HepG2 (cell line): ENCODE measurements around the gene DDAH2. TPM values are rescaled to one million over a fixed set of nuclear protein-coding genes. Genes with fewer than 3 reads are reported as not detected.

ENCODE experiments used
- AKAP8 ChIP-seq: sonication (generic); formaldehyde crosslinking; IDR thresholded peaks from 2 replicates; pipeline ENCODE4 v1.5.1; 2020; ENCODE audit warnings: mild to moderate bottlenecking, missing genetic modification reagents
- ARNTL ChIP-seq: sonication (generic); formaldehyde crosslinking; IDR thresholded peaks from 2 replicates; pipeline ENCODE4 v1.4.0; 2020; ENCODE audit warnings: mild to moderate bottlenecking, missing genetic modification reagents
- BRCA1 ChIP-seq: sonication (generic); formaldehyde crosslinking; IDR thresholded peaks from 2 replicates; pipeline ENCODE4 v1.4.0; 2020; ENCODE audit warnings: missing genetic modification reagents
- ELF3 ChIP-seq: IDR thresholded peaks from 2 replicates; pipeline ENCODE4 v1.6.1; 2016; ENCODE audit warnings: missing genetic modification reagents, missing compliant biosample characterization
- GFI1 ChIP-seq: sonication (generic); formaldehyde crosslinking; IDR thresholded peaks from 2 replicates; pipeline ENCODE4 v1.5.0; 2020; ENCODE audit warnings: missing genetic modification reagents, mild to moderate bottlenecking, borderline replicate concordance
- KDM5B ChIP-seq: sonication (generic); formaldehyde crosslinking; IDR thresholded peaks from 2 replicates; pipeline ENCODE4 v1.4.0; 2020; ENCODE audit warnings: missing genetic modification reagents, mild to moderate bottlenecking, borderline replicate concordance
- KLF16 ChIP-seq, 2 experiments: sonication (generic) in 1 of 2; formaldehyde crosslinking in 1 of 2; IDR thresholded peaks; 2 replicates each; pipeline versions ENCODE4 v1.6.1 to v1.8.0; 2016 to 2023; ENCODE audit warnings: missing genetic modification reagents in 2 of 2, missing compliant biosample characterization in 1 of 2
- MEIS2 ChIP-seq: sonication (generic); formaldehyde crosslinking; IDR thresholded peaks from 2 replicates; pipeline ENCODE4 v1.9.0; 2021; ENCODE audit warnings: mild to moderate bottlenecking, missing genetic modification reagents
- MYNN ChIP-seq: sonication (generic); formaldehyde crosslinking; IDR thresholded peaks from 2 replicates; pipeline ENCODE4 v1.4.0; 2020; ENCODE audit warnings: mild to moderate bottlenecking, low read depth, missing genetic modification reagents
- NR2C2 ChIP-seq: sonication (generic); formaldehyde crosslinking; IDR thresholded peaks from 2 replicates; pipeline ENCODE4 v1.4.0; 2020; ENCODE audit warnings: missing genetic modification reagents, mild to moderate bottlenecking, moderate library complexity, borderline replicate concordance
- PHF21A ChIP-seq: sonication (generic); formaldehyde crosslinking; IDR thresholded peaks from 2 replicates; pipeline ENCODE4 v1.5.0; 2020; ENCODE audit warnings: mild to moderate bottlenecking, missing genetic modification reagents
- PITX1 ChIP-seq: sonication (generic); formaldehyde crosslinking; IDR thresholded peaks from 2 replicates; pipeline ENCODE4 v1.5.1; 2020; ENCODE audit warnings: mild to moderate bottlenecking, missing genetic modification reagents
- RCOR2 ChIP-seq: IDR thresholded peaks from 2 replicates; pipeline ENCODE4 v1.6.1; 2016; ENCODE audit warnings: missing biosample characterization, missing genetic modification reagents
- SATB2 ChIP-seq: sonication (generic); formaldehyde crosslinking; IDR thresholded peaks from 2 replicates; pipeline ENCODE4 v1.5.0; 2020; ENCODE audit warnings: missing genetic modification reagents
- SP140L ChIP-seq: sonication (generic); formaldehyde crosslinking; IDR thresholded peaks from 2 replicates; pipeline ENCODE4 v1.4.0; 2020; ENCODE audit warnings: missing genetic modification reagents, borderline replicate concordance
- TOE1 ChIP-seq: sonication (generic); formaldehyde crosslinking; IDR thresholded peaks from 2 replicates; pipeline ENCODE4 v1.4.0; 2020; ENCODE audit warnings: mild to moderate bottlenecking, missing genetic modification reagents
- XBP1 ChIP-seq: sonication (generic); formaldehyde crosslinking; IDR thresholded peaks from 2 replicates; pipeline ENCODE4 v1.5.0; 2020; ENCODE audit warnings: missing genetic modification reagents
- ZFX ChIP-seq: sonication (generic); formaldehyde crosslinking; IDR thresholded peaks from 2 replicates; pipeline ENCODE4 v1.4.0; 2020; ENCODE audit warnings: mild to moderate bottlenecking, low read depth, missing genetic modification reagents, moderate library complexity
- ZKSCAN1 ChIP-seq: fragments of 150-350 bp; IDR thresholded peaks from 2 replicates; pipeline ENCODE4 v1.6.1; 2014; ENCODE audit warnings: low read length
- ZNF224 ChIP-seq: sonication (generic); formaldehyde crosslinking; IDR thresholded peaks from 2 replicates; pipeline ENCODE4 v1.5.0; 2020; ENCODE audit warnings: mild to moderate bottlenecking, missing genetic modification reagents
- ZNF382 ChIP-seq: sonication (generic); formaldehyde crosslinking; IDR thresholded peaks from 2 replicates; pipeline ENCODE4 v1.5.0; 2020; ENCODE audit warnings: missing genetic modification reagents, mild to moderate bottlenecking, borderline replicate concordance
- ZNF530 ChIP-seq: sonication (generic); formaldehyde crosslinking; IDR thresholded peaks from 2 replicates; pipeline ENCODE4 v1.5.0; 2020; ENCODE audit warnings: low read depth, mild to moderate bottlenecking, missing genetic modification reagents
- ZNF703 ChIP-seq: sonication (generic); formaldehyde crosslinking; IDR thresholded peaks from 2 replicates; pipeline ENCODE4 v1.5.1; 2020; ENCODE audit warnings: missing genetic modification reagents, mild to moderate bottlenecking, moderate library complexity, borderline replicate concordance
- ZNF75D ChIP-seq: sonication (generic); formaldehyde crosslinking; IDR thresholded peaks from 2 replicates; pipeline ENCODE4 v1.8.1; 2023; ENCODE audit warnings: missing genetic modification reagents, mild to moderate bottlenecking, borderline replicate concordance
- ZNF766 ChIP-seq: sonication (generic); formaldehyde crosslinking; IDR thresholded peaks from 2 replicates; pipeline ENCODE4 v1.5.0; 2020; ENCODE audit warnings: missing genetic modification reagents, borderline replicate concordance
- ZNF816 ChIP-seq: sonication (generic); formaldehyde crosslinking; IDR thresholded peaks from 2 replicates; pipeline ENCODE4 v1.8.0; 2022; ENCODE audit warnings: missing genetic modification reagents, mild to moderate bottlenecking, borderline replicate concordance
- ZNF83 ChIP-seq: sonication (generic); formaldehyde crosslinking; IDR thresholded peaks from 2 replicates; pipeline ENCODE4 v1.4.0; 2020; ENCODE audit warnings: missing genetic modification reagents, mild to moderate bottlenecking, borderline replicate concordance
- ZSCAN30 ChIP-seq: sonication (generic); formaldehyde crosslinking; IDR thresholded peaks from 2 replicates; pipeline ENCODE4 v1.5.0; 2020; ENCODE audit warnings: mild to moderate bottlenecking, missing genetic modification reagents
- polyA plus RNA-seq, 8 experiments: library from polyadenylated mRNA; depleted of rRNA in 3 of 8; stranded (reverse) in 7 of 8; unstranded in 1 of 8; fragments of >200 nt; fragmentation: Illumina TruSeq in 4 of 8; extraction: Trizol in 4 of 8; gene quantifications; 2 replicates each; pipeline versions ENCODE4 v1.2.1 to v1.2.3, GENCODE V29; 2011 to 2016; ENCODE audit warnings: low read depth in 4 of 8, missing spikeins in 1 of 8, mixed read lengths in 1 of 8; ENCODE audit not compliant: insufficient read depth in 1 of 8
- total RNA-seq, 5 experiments: library from RNA; depleted of rRNA; stranded (reverse); fragments of >200 nt; fragmentation: Illumina TruSeq; extraction: Trizol; gene quantifications; 2 replicates each; pipeline ENCODE4 v1.2.3, GENCODE V29; 2016; ENCODE audit warnings: low read depth in 1 of 5
- TF ChIP-seq, protein P1 (sequence below): sonication (generic); formaldehyde crosslinking; IDR thresholded peaks from 2 replicates; pipeline ENCODE4 v1.8.1; 2023; ENCODE audit warnings: missing genetic modification reagents, inconsistent platforms, borderline replicate concordance
- TF ChIP-seq, protein P2 (sequence below): sonication (generic); formaldehyde crosslinking; IDR thresholded peaks from 2 replicates; pipeline ENCODE4 v1.5.0; 2020; ENCODE audit warnings: mild to moderate bottlenecking, missing genetic modification reagents

Gene DDAH2
- total and polyA plus RNA-seq, 2 of the 13 experiments (the other 11 are each of a cell fraction or from before 2014, with no cell fraction given) = 16.4 to 21.1 TPM

DNA sequence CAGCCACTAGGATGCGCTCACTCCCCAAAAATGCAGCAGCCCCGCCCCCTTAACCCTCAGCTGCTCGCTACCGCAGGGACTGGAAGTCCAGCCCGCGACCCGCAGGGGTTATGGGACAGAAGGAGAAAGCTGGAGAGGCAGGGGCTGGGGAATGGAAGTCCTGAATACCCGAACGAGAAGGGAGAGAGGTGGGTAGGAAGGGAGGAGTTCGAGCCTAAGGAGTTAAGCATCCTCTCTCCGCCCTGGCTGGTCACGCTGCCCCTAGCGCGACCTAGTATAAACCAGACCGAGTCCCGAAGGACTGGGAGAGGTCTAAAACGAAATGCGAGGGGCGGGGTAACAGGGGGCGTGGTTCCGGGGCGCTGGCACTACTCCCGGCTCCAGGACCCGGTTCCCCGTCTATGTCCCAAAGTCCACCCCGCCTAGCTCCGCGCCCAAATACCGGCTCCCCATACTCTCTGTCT lies 448 bp upstream of the DDAH2 start (continued):
- TF ChIP-seq ZNF75D = 0 out of 2 replicates have a peak, but pooled peaks have one; percentile 66
- TF ChIP-seq PHF21A (CRISPR knock-in tag) = peak; percentile 77
- 0 out of 2 replicates have a peak, but pooled peaks have one; percentile 78 for TF ChIP-seq MYNN (CRISPR knock-in tag)
- TF ChIP-seq ZNF224 (CRISPR knock-in tag) = peak; percentile 78
- no peak for TF ChIP-seq ZNF530 (CRISPR knock-in tag)
- TF ChIP-seq ELF3 (CRISPR knock-in tag) = no peak; the same call in 1 of the 2 replicates
- TF ChIP-seq, protein P1, sequence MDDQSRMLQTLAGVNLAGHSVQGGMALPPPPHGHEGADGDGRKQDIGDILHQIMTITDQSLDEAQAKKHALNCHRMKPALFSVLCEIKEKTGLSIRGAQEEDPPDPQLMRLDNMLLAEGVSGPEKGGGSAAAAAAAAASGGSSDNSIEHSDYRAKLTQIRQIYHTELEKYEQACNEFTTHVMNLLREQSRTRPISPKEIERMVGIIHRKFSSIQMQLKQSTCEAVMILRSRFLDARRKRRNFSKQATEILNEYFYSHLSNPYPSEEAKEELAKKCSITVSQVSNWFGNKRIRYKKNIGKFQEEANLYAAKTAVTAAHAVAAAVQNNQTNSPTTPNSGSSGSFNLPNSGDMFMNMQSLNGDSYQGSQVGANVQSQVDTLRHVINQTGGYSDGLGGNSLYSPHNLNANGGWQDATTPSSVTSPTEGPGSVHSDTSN (CRISPR knock-in tag) = 0 out of 2 replicates have a peak, but pooled peaks have one; percentile 26
- no peak for TF ChIP-seq ZNF766
- TF ChIP-seq ZFX (CRISPR knock-in tag) = no peak
- TF ChIP-seq, protein P2, sequence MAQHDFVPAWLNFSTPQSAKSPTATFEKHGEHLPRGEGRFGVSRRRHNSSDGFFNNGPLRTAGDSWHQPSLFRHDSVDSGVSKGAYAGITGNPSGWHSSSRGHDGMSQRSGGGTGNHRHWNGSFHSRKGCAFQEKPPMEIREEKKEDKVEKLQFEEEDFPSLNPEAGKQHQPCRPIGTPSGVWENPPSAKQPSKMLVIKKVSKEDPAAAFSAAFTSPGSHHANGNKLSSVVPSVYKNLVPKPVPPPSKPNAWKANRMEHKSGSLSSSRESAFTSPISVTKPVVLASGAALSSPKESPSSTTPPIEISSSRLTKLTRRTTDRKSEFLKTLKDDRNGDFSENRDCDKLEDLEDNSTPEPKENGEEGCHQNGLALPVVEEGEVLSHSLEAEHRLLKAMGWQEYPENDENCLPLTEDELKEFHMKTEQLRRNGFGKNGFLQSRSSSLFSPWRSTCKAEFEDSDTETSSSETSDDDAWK (CRISPR knock-in tag) = no peak
- TF ChIP-seq SATB2 (CRISPR knock-in tag) = 0 out of 2 replicates have a peak, but pooled peaks have one; percentile 20
- TF ChIP-seq MEIS2 (CRISPR knock-in tag) = peak; percentile 35
- no peak for TF ChIP-seq ZNF703 (CRISPR knock-in tag)
- TF ChIP-seq ZNF816 = no peak; the same call in 1 of the 2 replicates
- no peak for TF ChIP-seq ZNF83
- peak; percentile 85; the same call in 1 of the 2 replicates for TF ChIP-seq BRCA1
- TF ChIP-seq NR2C2 (CRISPR knock-in tag) = peak; percentile 45; the same call in 1 of the 2 replicates
- TF ChIP-seq TOE1 (CRISPR knock-in tag) = 0 out of 2 replicates have a peak, but pooled peaks have one; percentile 50
- peak; percentile 78 for TF ChIP-seq GFI1 (CRISPR knock-in tag)
- peak; percentile 58; the same call in 1 of the 2 replicates for TF ChIP-seq ARNTL (CRISPR knock-in tag)
- TF ChIP-seq XBP1 (CRISPR knock-in tag) = no peak
- 0 out of 2 replicates have a peak, but pooled peaks have one; percentile 81 for TF ChIP-seq KDM5B (CRISPR knock-in tag)
- TF ChIP-seq ZKSCAN1 = peak; percentile 66; the same call in 1 of the 2 replicates
- no peak for TF ChIP-seq ZSCAN30 (CRISPR knock-in tag)
- TF ChIP-seq AKAP8 = peak; percentile 90; the same call in 1 of the 2 replicates
- no peak for TF ChIP-seq SP140L (CRISPR knock-in tag)
- TF ChIP-seq KLF16 (CRISPR knock-in tag; IDR thresholded peaks at IDR 0.05) = peak in 1 of 2 experiments; percentile 98; a peak in 2 of 4 replicates
- TF ChIP-seq PITX1 (CRISPR knock-in tag) = peak; percentile 43; the same call in 1 of the 2 replicates
- TF ChIP-seq RCOR2 (CRISPR knock-in tag) = 0 out of 2 replicates have a peak, but pooled peaks have one; percentile 42
- no peak for TF ChIP-seq ZNF382
